ENCODE data around the gene MYT1.

Gene MYT1

DNA sequence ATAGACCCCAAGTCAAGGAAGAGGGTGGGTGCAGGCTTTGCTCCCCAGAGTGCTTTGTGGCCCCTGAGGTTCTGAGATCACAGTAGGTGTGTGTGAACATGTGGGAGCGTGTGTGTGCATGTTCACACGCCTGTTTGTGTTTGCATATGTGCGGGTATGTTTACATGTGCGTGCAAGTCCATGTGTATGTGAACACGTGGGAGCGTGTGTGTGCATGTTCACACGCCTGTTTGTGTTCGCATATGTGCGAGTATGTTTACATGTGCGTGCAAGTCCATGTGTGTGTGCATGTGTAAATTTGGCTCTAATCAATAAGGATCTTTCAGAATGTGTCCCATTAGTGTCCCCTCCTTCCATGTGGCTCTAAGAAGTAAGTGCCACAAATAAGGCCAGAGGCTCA, 49.9 kb downstream of the MYT1 start:
- DNase-seq (ENCODE audit: low read depth, low spot score) = no peak

DNA sequence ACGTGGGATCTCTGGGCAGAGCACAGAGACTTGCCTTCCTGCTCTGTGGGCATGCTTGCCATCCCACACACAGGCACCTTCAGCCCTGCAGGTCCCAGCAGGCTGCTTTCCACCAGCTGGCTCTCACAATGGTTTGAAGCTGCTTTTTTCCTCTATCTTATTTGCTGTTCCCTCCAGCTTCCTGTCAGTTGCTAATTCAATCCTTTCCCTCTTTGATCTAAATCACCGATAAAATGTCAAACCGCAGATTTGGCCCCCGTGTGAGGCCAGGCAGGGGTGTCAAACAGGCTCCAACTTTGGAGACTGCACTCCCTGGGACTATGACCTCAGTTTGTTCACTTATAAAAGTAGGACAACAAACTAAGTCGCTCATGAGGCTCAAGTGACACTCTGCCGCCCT, 50.7 kb downstream of the MYT1 start:
- no peak for DNase-seq (ENCODE audit: low read depth, low spot score)

DNA sequence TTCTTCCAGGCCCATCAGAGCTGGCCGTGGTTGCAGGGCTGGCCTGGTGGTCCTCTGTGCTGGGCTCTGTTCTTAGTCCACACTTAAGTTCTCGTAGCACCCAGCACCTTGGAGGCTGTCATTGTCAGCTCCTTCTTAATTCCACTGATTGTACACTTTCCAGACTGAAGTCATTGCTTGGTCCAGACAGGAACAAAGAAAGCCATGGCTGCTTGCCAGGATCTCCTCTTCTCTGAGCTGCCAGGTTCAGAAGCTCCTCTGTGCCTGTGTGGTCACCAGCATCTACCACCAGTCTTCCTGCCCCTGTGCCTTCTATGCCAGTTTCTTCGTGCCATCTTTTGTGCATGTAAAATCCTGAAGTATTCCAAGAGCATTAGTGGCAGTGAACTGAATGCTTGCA, 51.8 kb downstream of the MYT1 start:
- DNase-seq (ENCODE audit: low read depth, low spot score) = no peak

DNA sequence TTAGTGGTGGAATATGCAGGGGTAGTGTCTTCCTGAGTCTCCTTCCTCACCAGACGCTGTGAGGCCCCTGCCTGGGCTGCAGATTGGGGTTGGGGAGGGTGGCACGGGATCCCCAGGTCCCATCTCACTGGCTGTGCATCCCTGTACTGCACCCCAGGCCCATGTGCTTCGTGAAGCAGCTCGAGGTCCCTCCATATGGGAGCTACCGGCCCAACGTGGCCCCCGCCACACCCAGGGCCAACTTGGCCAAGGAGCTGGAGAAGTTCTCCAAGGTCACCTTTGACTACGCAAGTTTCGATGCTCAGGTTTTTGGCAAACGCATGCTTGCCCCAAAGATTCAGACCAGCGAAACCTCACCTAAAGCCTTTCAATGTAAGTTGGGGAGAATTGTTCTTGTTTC, 52.7 kb downstream of the MYT1 start:
- no peak for DNase-seq (ENCODE audit: low read depth, low spot score)

DNA sequence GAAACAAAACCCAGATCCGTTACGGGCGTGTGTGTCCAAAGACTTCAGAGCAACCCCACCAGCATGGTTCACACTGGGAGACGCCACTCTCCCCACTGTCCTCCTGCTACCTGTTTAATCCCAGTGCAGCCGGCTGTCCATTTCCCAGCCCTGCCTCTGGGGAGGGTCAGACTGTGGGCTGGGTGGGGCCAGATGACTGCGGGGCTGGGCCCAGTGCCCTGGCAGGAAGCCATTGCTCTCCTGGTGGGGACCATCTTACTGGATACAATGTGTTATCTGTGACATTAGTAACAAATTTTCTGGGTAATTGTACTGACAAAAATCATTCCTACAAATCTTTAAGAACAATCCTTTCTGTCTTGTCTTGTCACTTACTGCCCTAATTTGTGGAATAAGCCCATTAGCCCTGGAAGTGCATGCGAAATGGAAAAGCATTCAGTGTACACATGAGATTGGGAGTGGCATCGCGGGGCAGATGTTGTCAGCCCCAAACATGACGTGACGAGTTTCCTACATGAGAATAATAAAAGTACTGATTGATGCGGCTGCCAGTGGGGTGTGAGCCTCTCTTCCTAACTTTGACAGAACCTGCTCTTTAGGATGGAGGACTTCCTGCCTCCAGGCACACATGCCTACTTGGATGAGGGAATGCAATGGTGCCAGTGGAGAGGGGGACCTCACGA, 53.4 kb downstream of the MYT1 start:
- no peak for DNase-seq (ENCODE audit: low read depth, low spot score)

DNA sequence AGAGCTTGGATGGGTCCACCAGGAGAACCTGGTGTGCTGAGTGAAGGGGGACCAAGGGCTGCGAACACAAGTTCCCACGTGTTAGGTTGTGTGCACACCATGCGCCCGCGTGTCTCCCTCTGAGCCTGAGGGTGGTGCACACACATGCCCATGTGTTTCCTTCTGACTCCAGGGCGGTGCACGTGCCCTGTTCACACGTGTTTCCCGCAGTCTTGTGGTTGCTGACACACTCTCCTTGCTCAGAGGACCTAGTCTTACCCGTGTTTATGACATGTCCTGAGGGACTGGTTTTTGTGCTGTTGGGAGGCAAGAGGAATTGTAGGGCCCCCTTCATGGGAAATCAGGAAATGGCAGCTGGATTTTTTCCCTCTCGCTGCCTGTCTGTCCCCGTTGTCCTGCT, 55.0 kb downstream of the MYT1 start:
- no peak for DNase-seq (ENCODE audit: low read depth, low spot score)

DNA sequence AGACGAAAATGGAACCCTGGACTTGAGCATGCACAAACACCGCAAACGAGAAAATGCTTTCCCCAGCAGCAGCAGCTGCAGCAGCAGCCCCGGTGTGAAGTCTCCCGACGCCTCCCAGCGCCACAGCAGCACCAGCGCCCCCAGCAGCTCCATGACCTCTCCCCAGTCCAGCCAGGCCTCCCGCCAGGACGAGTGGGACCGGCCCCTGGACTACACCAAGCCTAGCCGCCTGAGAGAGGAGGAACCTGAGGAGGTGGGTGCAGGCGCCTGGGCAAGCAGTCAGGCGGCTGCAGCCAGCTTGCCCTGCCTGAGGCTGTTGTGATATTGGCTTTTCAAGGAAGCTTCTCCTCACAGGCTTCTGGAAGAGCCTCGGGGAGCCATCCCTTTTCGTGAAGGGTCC, 55.5 kb downstream of the MYT1 start:
- no peak for DNase-seq (ENCODE audit: low read depth, low spot score)

DNA sequence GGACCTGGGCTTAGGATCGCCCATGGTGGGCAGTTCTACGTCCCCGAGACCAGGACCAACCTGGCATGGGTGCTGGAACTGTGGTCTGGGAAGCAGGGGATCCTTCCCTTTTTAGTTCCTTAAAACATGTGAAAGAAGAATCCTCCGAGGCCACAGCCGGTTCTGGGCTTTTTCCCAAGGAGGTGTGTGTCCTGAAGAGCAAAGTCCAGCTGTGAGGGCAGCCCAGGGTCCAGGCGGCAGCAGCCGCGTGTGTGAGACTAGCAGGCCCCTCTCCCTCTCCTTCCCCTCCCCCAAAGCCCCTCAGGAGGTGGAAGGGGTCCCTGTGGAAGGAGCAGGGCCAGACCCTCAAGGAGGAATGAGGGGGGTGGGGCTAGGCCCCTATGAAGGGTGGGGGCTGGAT, 56.2 kb downstream of the MYT1 start:
- DNase-seq (ENCODE audit: low read depth, low spot score) = no peak

DNA sequence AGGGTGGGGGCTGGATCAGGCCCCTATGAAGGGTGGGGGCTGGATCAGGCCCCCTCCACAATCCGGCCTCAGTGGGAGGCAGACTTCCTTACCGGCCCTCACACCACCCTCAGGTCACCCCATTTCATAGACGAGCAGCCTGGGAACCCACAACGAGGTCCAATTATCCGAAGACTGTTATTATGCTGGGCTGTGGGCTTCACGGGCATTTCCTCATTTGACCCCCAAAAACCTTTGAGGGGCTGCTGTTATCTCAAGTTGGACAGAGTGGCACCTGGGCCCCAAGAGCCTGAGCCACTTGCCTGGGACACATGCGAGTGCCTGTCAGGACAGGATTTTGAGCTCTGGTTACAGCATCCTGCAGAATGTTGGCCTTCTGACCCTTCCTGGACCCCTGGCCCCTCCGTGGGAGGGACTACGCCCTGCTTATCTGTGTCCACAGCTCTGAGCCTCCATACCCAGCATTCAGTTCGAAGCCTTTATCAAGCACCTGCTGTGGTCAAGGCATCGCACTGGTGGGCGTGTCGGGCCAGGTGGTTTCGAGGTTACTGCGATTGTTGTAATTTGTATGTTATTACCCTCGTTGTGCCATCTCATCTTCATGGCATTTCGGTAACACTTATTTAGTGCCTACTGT, 56.8 kb downstream of the MYT1 start:
- DNase-seq (ENCODE audit: low read depth, low spot score) = no peak

DNA sequence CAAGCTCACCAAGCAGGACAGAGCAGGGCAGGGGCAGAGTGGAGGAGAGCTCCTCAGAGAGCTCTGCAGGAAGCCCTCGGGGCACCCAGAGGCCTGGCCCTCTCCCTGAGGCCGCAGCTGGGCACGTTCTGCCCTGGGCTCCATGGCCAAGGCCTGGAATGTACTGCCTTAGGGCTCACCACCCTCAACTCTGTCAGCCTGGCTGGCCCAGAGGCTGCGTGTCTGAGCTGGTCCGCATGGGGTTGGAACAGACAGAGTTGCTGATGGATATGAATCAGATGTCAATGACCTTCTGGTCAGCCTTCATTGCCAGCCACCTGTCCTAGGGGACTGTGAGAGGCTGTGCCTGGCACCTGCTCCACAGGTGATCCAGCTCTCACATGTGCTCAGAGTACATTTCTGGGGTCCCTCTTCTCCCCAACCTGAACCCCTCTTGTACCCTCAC, 58.1 kb downstream of the MYT1 start:
- DNase-seq (ENCODE audit: low read depth, low spot score) = no peak

DNA sequence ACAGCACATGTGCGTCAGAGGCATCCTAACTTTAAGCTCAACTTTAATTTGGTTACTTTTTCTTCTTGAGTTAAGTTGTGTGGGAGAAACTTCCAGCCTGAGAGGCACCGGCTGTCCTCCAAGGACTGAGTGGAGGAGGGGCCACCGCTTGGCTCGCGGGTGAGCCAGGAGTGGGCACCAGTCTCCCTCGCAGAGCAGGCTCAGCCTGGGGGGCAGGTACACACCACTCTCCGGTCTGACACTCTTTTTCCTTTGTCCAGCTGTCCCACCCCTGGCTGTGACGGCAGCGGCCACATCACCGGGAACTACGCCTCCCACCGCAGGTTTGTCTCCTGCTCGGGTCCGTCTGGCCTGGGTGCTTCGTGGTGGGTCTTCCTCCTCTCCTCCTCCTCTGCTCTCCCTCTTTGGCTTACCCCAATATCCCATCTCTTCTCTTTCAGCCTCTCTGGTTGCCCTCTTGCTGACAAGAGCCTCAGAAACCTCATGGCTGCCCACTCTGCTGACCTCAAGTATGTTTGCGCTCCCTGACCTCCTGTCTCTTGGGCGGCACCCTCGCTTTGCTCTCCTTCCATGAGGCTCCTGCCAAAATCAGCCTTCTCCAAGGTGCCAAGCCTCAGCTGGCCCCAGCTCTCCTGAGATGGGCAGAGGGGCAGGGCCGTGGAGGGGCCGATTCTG, 58.7 kb downstream of the MYT1 start:
- DNase-seq (ENCODE audit: low read depth, low spot score) = no peak

DNA sequence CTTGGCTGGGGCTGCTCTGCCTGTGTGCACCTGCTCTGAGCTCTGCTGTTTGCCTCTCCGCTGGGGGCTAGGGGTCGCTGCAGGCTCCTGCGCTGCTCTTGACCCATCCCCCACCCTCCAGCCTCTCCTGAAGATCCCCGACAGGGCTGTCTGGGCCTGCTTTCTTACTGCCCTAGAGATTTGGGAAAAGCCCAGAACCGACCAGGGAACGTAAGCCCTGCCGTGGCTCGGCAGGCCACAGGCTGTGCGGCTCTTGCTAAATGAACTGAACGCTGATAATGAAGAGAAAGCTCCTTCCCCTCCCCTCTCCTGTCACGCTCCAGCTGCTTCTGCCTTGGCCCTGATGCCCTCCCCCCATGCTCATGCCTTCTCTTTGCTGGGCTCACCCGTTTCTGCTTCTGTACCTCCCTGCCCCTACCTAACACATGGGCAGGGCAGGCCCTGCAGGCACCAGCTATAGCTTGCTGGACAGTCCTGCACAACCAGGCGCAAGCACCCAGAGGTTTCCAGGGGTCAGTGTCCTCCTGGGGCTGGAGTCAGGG, 59.3 kb downstream of the MYT1 start:
- DNase-seq (ENCODE audit: low read depth, low spot score) = no peak

DNA sequence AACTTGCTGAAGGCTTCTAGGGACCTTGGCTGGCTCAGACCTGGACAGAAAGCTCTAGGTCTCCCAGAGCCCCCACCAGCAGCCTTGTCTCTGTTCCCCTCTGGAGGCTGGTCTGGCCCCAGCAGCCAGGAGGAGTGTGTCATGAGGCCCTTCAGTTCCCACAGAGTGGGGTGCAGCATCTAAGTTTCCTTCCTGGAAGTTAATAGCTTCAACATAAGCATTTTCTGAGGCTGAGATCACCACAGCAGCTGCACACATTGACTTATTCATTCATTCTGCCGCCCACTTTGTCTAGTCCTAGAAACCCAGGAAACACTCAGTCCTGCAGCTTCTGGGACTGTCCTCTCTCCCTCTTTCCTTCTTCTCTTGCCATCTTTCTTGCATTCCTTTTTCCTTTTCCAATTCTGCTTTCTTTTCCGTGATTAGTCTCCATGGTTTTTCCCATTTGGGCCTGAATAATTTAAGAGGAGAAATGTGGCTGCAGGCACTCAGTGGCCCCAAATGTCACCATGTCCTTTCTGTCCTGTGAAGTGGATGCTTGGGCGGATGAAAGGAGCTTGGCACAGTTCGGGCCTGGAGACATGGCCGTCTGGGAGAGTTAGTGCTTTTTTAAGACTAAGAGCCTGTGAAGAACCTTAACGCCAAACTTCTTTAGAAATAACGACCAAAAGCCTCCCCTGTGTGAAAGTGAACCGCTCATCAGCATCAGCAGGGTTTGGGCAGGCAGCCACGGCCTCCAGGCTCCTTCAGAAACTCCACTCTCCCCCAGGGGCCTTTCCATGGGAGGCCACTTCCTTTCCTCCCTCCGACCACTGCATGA, 60.3 kb downstream of the MYT1 start:
- DNase-seq (ENCODE audit: low read depth, low spot score) = peak; percentile 49

DNA sequence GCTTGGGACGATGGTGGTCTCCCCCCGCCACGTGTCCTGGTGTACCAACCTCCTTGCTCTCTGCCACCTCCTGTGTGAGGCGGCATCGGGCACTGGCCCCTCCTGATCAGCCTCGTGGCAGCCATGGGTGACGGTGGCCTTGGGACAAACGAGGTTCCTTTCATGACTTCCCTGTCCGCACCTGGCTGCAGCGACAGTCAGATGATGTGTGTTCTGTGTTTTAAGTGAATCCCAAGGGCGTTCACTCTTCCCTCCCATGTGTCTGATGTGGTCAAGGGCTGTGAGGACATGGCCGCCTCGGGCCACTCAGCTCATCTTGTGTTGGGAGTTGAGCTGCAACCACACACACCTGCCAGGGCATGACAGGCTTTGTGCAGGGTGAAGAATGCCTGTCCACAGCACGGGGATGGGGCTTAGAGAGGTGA, 60.9 kb downstream of the MYT1 start:
- no peak for DNase-seq (ENCODE audit: low read depth, low spot score)

DNA sequence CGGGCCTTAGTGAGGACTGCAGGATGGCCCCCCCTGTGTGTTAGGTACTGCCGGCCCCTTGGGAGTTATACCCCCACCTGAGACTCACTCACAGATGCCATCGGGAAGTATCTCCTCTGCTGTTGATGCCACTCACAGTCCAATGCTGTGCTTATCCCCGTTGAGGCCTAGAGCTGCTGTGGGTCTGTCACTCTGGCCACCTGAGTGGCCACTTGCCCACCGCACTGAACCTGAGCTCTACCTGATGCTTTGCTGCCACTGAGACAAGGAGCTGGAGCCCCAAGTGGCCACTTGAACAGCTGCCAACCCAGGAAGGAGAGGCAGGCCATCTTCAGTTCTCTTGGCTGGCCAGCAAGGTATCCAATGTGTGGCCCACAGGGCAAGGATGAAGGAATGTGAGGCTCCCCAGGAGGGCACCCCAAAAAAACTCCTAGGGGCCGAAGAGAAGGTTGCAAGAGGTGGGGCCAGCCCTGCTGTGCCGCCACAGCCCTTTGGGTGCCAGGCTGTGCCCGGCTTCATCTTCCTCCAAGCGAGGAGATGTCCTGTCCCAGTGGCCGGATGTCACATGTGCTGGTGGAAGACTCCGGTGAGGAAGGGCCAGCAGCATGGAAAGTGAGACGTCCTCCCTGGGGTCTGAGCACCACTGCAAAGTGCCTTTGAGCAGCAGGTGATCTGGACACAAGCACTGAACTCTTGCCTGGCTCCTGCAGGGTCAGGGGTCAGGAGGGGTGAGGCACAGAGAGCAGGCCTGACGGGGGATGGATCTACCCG, 61.8 kb downstream of the MYT1 start:
- no peak for DNase-seq (ENCODE audit: low read depth, low spot score)

DNA sequence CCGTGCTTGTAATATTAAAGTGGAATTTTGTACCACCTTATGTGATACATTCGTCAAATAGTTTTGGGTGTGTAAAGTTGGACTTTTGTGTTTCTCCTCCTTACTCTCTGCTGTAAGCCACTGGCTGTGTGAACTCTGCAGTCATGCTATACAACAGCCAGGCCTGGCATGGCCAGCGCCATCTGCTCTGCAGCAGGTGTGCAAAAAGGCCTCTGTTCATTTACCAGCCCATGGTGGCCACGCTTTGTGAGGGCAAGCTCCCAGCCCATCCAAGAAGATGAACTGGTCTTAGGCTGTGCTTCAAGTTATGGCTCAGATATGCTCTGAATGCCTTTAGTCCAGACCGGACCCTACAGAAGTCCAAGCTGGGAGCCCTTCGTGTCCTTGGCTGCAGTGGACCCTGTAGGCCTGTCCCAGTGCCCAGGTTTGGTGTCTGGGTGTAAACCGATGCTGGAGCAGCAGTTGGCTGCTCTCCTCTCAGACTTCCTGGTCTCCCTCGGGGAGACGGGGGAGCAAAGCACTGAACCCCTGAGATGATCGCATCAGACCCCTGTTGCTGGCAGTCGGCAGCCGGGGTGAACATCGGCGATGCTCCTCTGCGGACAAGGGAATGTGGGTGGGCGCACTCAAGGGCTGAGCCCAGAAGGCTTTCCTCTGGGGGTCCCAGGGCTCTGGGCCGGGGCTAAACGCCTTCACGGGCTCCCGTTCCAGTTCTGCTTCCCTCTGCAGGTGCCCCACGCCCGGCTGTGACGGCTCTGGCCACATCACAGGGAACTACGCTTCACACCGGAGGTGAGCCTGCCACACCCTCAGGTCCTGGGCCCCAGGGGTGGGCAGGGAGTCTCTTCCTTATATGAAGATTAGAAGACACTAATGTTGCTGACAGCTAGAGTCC, 62.7 kb downstream of the MYT1 start:
- DNase-seq (ENCODE audit: low read depth, low spot score) = no peak

DNA sequence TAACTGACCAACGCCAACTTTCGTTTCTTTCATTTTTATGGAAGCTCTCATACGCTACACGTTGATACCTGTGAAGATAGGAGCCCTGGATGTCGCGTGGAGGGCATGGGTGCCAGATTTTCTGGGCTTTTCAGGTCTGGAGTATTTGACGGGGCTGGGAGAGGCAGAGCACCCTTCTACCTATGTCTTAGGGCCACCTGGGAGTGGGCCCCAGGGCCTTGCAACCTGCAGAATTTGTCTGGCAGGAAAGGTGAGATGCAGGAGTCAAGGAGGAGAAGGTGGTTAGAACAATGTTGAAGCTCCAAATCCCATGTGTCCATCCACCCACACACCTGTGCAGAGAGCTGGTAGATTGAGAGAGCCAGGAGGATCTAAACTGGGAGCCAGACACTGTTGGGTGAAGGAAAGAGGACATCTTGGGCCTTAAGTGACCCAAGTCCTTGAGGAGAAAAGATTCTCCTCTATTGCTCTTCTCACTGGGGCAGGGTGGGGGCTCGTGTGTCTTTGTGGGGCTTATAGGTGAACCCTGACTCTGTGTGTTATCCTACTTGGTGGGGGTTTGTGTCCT, 63.9 kb downstream of the MYT1 start:
- DNase-seq (ENCODE audit: low read depth, low spot score) = no peak

DNA sequence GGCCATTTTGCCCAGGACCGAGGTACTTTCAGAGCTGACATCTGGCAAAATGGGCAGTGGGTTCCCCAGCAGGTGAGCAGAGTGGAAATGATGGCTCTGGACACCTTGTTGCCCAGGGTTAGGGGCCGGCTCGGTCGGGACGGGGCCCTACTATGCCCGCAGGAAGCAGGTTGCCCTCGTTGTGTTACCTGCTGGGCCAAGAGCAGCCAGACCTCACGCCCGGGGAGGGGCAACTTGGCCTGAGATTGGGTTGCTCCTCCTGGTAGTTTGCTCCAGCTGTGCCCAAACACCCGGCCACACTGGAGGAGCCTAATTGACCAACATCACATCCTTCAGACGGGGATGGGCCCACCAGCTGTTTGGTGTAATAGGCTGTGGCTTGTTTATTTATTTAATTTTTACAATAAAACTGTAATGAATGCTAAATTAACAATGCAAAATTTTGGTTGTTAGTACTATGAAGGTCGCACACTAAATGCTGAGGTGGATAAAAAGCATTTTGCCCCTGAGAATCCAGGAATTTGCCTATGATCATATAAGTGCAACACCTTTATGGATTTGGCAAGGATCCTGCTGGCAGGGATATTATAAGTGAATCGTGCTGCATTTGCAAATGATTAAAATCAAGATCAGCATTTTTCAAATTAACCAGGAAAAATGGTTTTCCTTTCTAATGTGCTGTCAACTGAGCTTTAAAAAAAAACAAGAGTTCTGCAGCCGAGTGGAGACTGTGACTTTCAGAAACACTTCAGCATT, 64.7 kb downstream of the MYT1 start:
- DNase-seq (ENCODE audit: low read depth, low spot score) = no peak

DNA sequence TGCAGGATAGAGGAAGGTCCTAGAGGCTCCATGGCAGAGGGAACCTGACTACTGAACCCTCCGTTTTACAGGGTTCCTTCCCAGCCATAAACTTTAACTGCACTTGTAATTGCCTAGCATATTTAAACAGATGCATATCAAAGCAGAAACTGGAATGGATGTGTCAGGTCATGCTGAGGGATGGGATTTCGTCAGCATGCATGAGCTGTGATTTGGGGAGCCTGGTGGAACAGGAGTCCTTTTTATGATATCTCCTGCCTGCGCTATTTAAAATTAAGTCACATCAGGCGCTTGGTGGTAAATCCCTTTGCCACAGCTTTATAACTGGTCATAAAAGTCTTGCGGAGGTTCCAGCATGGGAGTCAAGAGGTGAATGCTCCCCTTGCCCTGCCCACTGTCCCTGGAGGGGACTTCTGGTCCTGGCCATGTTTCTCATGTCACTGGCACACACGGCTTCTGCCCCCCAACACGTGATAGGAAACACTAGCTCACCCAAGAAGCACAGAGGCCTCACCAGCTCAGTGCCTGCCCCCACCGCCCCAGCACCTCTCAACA, 65.3 kb downstream of the MYT1 start:
- no peak for DNase-seq (ENCODE audit: low read depth, low spot score)
